Stomach (tissue), 19 donors: ENCODE results near the gene CLDN12. TPM values are rescaled to one million over a fixed set of nuclear protein-coding genes. Genes with fewer than 3 reads are reported as not detected.

Source experiments
- DNase-seq, 2 donors: peaks; one replicate each; pipeline versions ENCODE4 v3.0.0 to v3.0.0-alpha.2; 2013 to 2019
- H3K27ac ChIP-seq, 5 donors: fragments of 200-600 bp in 4 of 5; sonication (generic) in 4 of 5; one replicate each; pipeline ENCODE4 v1.5.1; 2013 to 2019; ENCODE audit warnings: mild to moderate bottlenecking in 1 of 5, moderate library complexity in 1 of 5
- H3K27me3 ChIP-seq, 3 donors: fragments of 200-600 bp; sonication (generic); one replicate each; pipeline ENCODE4 v1.5.1; 2017 to 2019; ENCODE audit warnings: mixed run types in 1 of 3
- H3K36me3 ChIP-seq, 4 donors: fragments of 200-600 bp; sonication (generic); 1 replicate in 3 of 4; 2 replicates in 1 of 4; pipeline ENCODE4 v1.5.1; 2016 to 2019
- H3K4me1 ChIP-seq, 4 donors: fragments of 200-600 bp; sonication (generic); one replicate each; pipeline ENCODE4 v1.5.1; 2016 to 2019
- H3K4me3 ChIP-seq, 4 donors: fragments of 200-600 bp; sonication (generic) in 3 of 4; one replicate each; pipeline ENCODE4 v1.5.1; 2016 to 2019; ENCODE audit warnings: mild to moderate bottlenecking in 1 of 4
- H3K9me3 ChIP-seq, 4 donors: fragments of 200-600 bp; sonication (generic); one replicate each; pipeline ENCODE4 v1.5.1; 2016 to 2019
- CTCF ChIP-seq, 7 experiments: fragments of 450-650 bp in 4 of 7; fragments of 200-600 bp in 3 of 7; sonication (generic) in 3 of 7; IDR thresholded peaks; one replicate each; pipeline ENCODE4 v1.5.1; 2016 to 2019; ENCODE audit warnings: antibody characterized with exemption in 7 of 7, control low read depth in 2 of 7, mild to moderate bottlenecking in 1 of 7
- EP300 ChIP-seq: sonication (generic); formaldehyde crosslinking; IDR thresholded peaks from one replicate; pipeline ENCODE4 v1.6.1; 2017; ENCODE audit warnings: antibody characterized with exemption
- POLR2A ChIP-seq, 4 donors: fragments of 450-650 bp; IDR thresholded peaks; one replicate each; pipeline ENCODE4 v1.6.1; 2016; ENCODE audit warnings: antibody characterized with exemption in 4 of 4, control low read depth in 2 of 4, mild to moderate bottlenecking in 1 of 4, moderate library complexity in 1 of 4
- POLR2AphosphoS5 ChIP-seq, 3 donors: sonication (generic); formaldehyde crosslinking; IDR thresholded peaks; one replicate each; pipeline ENCODE4 v1.6.1; 2016; ENCODE audit warnings: antibody characterized with exemption in 3 of 3
- WGBS, 5 donors: extraction: QIAGEN DNeasy Blood & Tissue Kit in 3 of 5; methylation state at CpG; one replicate each; pipeline versions ENCODE4 v1.1.5 to v1.1.7; 2013 to 2018; 5-methylcytosine and 5-hydroxymethylcytosine counted together
- intact Hi-C: fragments of 100-400 bp; cut with DNase I; formaldehyde crosslinking; loops from one replicate; pipeline ENCODE4 v1.15.1; 2023; ENCODE audit warnings: low total_unique reads
- long read RNA-seq, 10 donors: transcript quantifications; one replicate each; lab custom pipeline, GENCODE V29; 2026
- polyA plus RNA-seq, 3 donors: library from polyadenylated mRNA; stranded (reverse); fragments of 200-250 nt; gene quantifications; one replicate each; pipeline ENCODE4 v1.2.3, GENCODE V29; 2013
- total RNA-seq, 5 donors: library from RNA; depleted of rRNA; stranded (reverse); fragments of >200 nt; gene quantifications; one replicate each; pipeline versions ENCODE4 v1.1.0 to v1.2.3, GENCODE V29; 2014 to 2016
- donor health status: healthy with polysubstance abuse.
- donor health status: Bipolar disorder and iron deficiency.
- donor health status: healthy.

The CLDN12 gene
- 10 to 100 TPM in 3 of 5 donors, 1 to 10 TPM in 2; 8.1 to 26.6 (median 24.3) TPM for total RNA-seq
- polyA plus RNA-seq: 10 to 100 TPM in 2 of 3 donors, 1 to 10 TPM in 1; 6.1 to 13.8 (median 12.8) TPM
- long read RNA-seq, donor 1, partial matches to known transcripts: 0 of 2 reads
- long read RNA-seq, donor 1, other reads (novel, unspliced or antisense): 0 of 2 reads
- long read RNA-seq, donor 2, transcript CLDN12-201 (3 exons, 3,565 nt): major isoform, 7 of 10 reads
- long read RNA-seq, donor 2, partial matches to known transcripts: 0 of 10 reads
- long read RNA-seq, donor 2, other reads (novel, unspliced or antisense): 0 of 10 reads
- long read RNA-seq, donor 3, partial matches to known transcripts: 0 of 2 reads
- long read RNA-seq, donor 3, other reads (novel, unspliced or antisense): 0 of 2 reads
- long read RNA-seq, donor 4, partial matches to known transcripts: 0 of 1 reads
- long read RNA-seq, donor 4, other reads (novel, unspliced or antisense): 0 of 1 reads
- long read RNA-seq, donor 5, transcript CLDN12-201 (3 exons, 3,565 nt): major isoform, 8 of 22 reads
- long read RNA-seq, donor 5, partial matches to known transcripts: 12 of 22 reads
- long read RNA-seq, donor 5, other reads (novel, unspliced or antisense): 0 of 22 reads
- long read RNA-seq, donor 6, transcript CLDN12-201 (3 exons, 3,565 nt): major isoform, 17 of 31 reads
- long read RNA-seq, donor 6, partial matches to known transcripts: 10 of 31 reads
- long read RNA-seq, donor 6, other reads (novel, unspliced or antisense): 0 of 31 reads
- long read RNA-seq, donor 7, transcript CLDN12-201 (3 exons, 3,565 nt): major isoform, 7 of 22 reads
- long read RNA-seq, donor 7, partial matches to known transcripts: 11 of 22 reads
- long read RNA-seq, donor 7, other reads (novel, unspliced or antisense): 0 of 22 reads
- long read RNA-seq, donor 8, transcript CLDN12-201 (3 exons, 3,565 nt): major isoform, 7 of 10 reads
- long read RNA-seq, donor 8, partial matches to known transcripts: 0 of 10 reads
- long read RNA-seq, donor 8, other reads (novel, unspliced or antisense): 0 of 10 reads
- long read RNA-seq, donor 9, transcript CLDN12-201 (3 exons, 3,565 nt): major isoform, 5 of 8 reads
- long read RNA-seq, donor 9, partial matches to known transcripts: 0 of 8 reads
- long read RNA-seq, donor 9, other reads (novel, unspliced or antisense): 0 of 8 reads
- long read RNA-seq, donor 10, partial matches to known transcripts: 0 of 3 reads
- long read RNA-seq, donor 10, other reads (novel, unspliced or antisense): 0 of 3 reads

GRCh38 chr7:90403174-90404113 lies at the start of gene CLDN12:
Gene CLDN12, plus strand, starts transcription at chr7:90403461. Its CDS starts 9,216 bp downstream, at chr7:90412677.
- WGBS, 5 donors: 0 to 1% (median 0%) methylated on average over 35 of the region's 35 CpGs
- peak; percentile 78 to 93 (median 92) for TF ChIP-seq POLR2AphosphoS5 (IDR thresholded peaks at IDR 0.05)
- TF ChIP-seq EP300: no peak
- TF ChIP-seq POLR2A (IDR thresholded peaks at IDR 0.05): peak in 1 of 4 donors; percentile 49
- TF ChIP-seq CTCF (IDR thresholded peaks at IDR 0.05): no peak
- Histone ChIP-seq H3K4me1 (peaks cover 5 to 52% (median 22%) of the 10 kb centered on the region in 4 donors), H3K9me3 (peaks cover 0 to 5% (median 3%) of the 10 kb centered on the region in 4 donors), H3K4me3 (peak within 1 kb of the TSS; percentile 57 to 73 (median 62)), H3K36me3 (peaks cover 0 to 21% (median 21%) of the 10 kb centered on the region in 4 donors), H3K27ac (peak within 1 kb of the TSS; percentile 84 to 90 (median 90)), H3K27me3 (no peaks in the 10 kb centered on the region)
- intact Hi-C loops: no loop called here
- DNase-seq: peak; percentile 87 to 96

- intact Hi-C loops: no loop called here
- DNase-seq: no peak
- WGBS, 5 donors: 88 to 96% (median 93%) methylated on average over 1 of the region's 1 CpG
- no peak overlapping the region for H3K4me3 ChIP-seq
- TF ChIP-seq POLR2A (IDR thresholded peaks at IDR 0.05) (no peak), CTCF (IDR thresholded peaks at IDR 0.05) (no peak), EP300 (no peak), POLR2AphosphoS5 (IDR thresholded peaks at IDR 0.05) (no peak)
- no peaks in the 10 kb centered on the region for H3K9me3 ChIP-seq
- H3K27ac ChIP-seq: no peak overlapping the region
- H3K27me3 ChIP-seq: no peaks in the 10 kb centered on the region
- H3K36me3 ChIP-seq: peaks cover 20 to 86% (median 85%) of the 10 kb centered on the region in 4 donors
- H3K4me1 ChIP-seq: no peaks in the 10 kb centered on the region
These were observed 19.8 kb upstream of the CLDN12 start for GRCh38 chr7:90383422-90383821.

- H3K9me3 ChIP-seq: no peaks in the 10 kb centered on the region
- H3K4me1 ChIP-seq: no peaks in the 10 kb centered on the region
- TF ChIP-seq EP300 (no peak), POLR2A (IDR thresholded peaks at IDR 0.05) (no peak), POLR2AphosphoS5 (IDR thresholded peaks at IDR 0.05) (no peak), CTCF (IDR thresholded peaks at IDR 0.05) (no peak)
- no peak overlapping the region for H3K4me3 ChIP-seq
- no peaks in the 10 kb centered on the region for H3K27me3 ChIP-seq
- H3K27ac ChIP-seq: no peak overlapping the region
- H3K36me3 ChIP-seq: peaks cover 16 to 82% (median 80%) of the 10 kb centered on the region in 4 donors
- intact Hi-C loops: no loop called here
- WGBS, 5 donors: 89 to 96% (median 95%) methylated on average over 3 of the region's 3 CpGs
- DNase-seq: no peak
These were observed 19.4 kb upstream of the CLDN12 start for GRCh38 chr7:90383861-90384260.
